Spleen (tissue), 7 donors: ENCODE results near the gene OLFML2B.

ENCODE experiments used
- POLR2A ChIP-seq, 3 donors: fragments of 450-650 bp; IDR thresholded peaks; one replicate each; pipeline ENCODE4 v1.5.1; 2017; ENCODE audit warnings: antibody characterized with exemption in 3 of 3, mild to moderate bottlenecking in 1 of 3
- POLR2AphosphoS5 ChIP-seq, 3 donors: sonication (generic); formaldehyde crosslinking; IDR thresholded peaks; one replicate each; pipeline ENCODE4 v1.5.1; 2017; ENCODE audit warnings: antibody characterized with exemption in 3 of 3
- TF ChIP-seq, protein P1 (sequence below), 11 experiments: fragments of 200-600 bp in 7 of 11; fragments of 450-650 bp in 4 of 11; sonication (generic) in 4 of 11; IDR thresholded peaks in 8 of 11; conservative IDR thresholded peaks in 3 of 11; 1 replicate in 7 of 11; 2 replicates in 4 of 11; pipeline versions ENCODE4 v1.4.0 to v1.8.0; 2016 to 2021; ENCODE audit warnings: antibody characterized with exemption in 11 of 11, inconsistent platforms in 4 of 11, mild to moderate bottlenecking in 1 of 11
- donor health status: DM: no; HTN: no; CAD: no; lungs with moderate emphysema.
- donor health status: DM: no; HTN: no; CAD: no.
- donor health status: DM: no; HTN: no; CAD: no.

DNA sequence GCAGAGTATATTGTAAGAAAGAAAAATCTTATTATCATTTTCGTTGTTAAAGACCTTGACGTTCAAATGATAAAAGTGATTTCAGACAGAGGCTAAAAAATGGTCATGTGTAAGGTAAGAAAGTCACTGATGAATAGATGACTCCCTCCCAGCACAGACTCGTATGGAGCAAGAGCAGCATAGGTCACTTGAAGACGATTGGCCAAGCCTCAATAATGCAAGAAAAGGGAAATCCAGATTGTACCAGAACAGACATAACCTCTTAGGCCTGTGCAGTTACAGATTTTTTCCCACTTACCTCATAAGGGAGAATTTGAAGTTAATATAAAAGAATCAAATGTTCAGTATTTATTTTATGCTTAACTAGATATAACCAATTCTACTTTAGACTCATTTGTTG lies 16.3 kb upstream of the OLFML2B start:
- TF ChIP-seq, protein P1, sequence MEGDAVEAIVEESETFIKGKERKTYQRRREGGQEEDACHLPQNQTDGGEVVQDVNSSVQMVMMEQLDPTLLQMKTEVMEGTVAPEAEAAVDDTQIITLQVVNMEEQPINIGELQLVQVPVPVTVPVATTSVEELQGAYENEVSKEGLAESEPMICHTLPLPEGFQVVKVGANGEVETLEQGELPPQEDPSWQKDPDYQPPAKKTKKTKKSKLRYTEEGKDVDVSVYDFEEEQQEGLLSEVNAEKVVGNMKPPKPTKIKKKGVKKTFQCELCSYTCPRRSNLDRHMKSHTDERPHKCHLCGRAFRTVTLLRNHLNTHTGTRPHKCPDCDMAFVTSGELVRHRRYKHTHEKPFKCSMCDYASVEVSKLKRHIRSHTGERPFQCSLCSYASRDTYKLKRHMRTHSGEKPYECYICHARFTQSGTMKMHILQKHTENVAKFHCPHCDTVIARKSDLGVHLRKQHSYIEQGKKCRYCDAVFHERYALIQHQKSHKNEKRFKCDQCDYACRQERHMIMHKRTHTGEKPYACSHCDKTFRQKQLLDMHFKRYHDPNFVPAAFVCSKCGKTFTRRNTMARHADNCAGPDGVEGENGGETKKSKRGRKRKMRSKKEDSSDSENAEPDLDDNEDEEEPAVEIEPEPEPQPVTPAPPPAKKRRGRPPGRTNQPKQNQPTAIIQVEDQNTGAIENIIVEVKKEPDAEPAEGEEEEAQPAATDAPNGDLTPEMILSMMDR (IDR thresholded peaks at IDR 0.05 in 8 of 11, conservative IDR thresholded peaks at IDR 0.05 in 3 of 11), result no peak
- TF ChIP-seq POLR2AphosphoS5 (IDR thresholded peaks at IDR 0.05) (no peak), POLR2A (IDR thresholded peaks at IDR 0.05) (no peak)
